CD4-positive, alpha-beta T cell treated with Interleukin-15 for 1 hour (primary cell): ENCODE measurements around the gene PCYT2.
A peak's percentile ranks its signal among the peaks of the same experiment; 100 is the strongest.
"Not testable (repeated sequence)": the region's sequence is repeated elsewhere in the genome, so short reads cannot be mapped to it uniquely, and the experiment has no call there.

Source experiments
- DNase-seq: peaks from one replicate; pipeline ENCODE4 v3.0.0-alpha.2; 2020

Gene PCYT2

GRCh38 chr17:81911277-81911961 lies at the start of gene PCYT2:
Gene PCYT2 (minus strand): TSS chr17:81911399. CDS start chr17:81911355, 44 bp downstream.
- DNase-seq, result peak; percentile 92

GRCh38 chr17:81960130-81960958 lies 49.1 kb upstream of the PCYT2 start:
- DNase-seq, result no peak

GRCh38 chr17:81959362-81960129 lies 48.3 kb upstream of the PCYT2 start:
- peak; percentile 77 for DNase-seq

GRCh38 chr17:81958633-81959342 lies 47.6 kb upstream of the PCYT2 start:
- DNase-seq, result no peak

GRCh38 chr17:81957691-81958432 lies 46.7 kb upstream of the PCYT2 start:
- no peak for DNase-seq

- DNase-seq, result no peak
Measured at GRCh38 chr17:81956607-81957589, 45.7 kb upstream of the PCYT2 start.

GRCh38 chr17:81955756-81956544 lies 44.8 kb upstream of the PCYT2 start:
- no peak for DNase-seq

GRCh38 chr17:81955058-81955681 lies 44.0 kb upstream of the PCYT2 start:
- no peak for DNase-seq

GRCh38 chr17:81954131-81955057 lies 43.2 kb upstream of the PCYT2 start:
- no peak for DNase-seq

- not testable (repeated sequence) for DNase-seq
Measured at GRCh38 chr17:81953443-81953842, 42.2 kb upstream of the PCYT2 start.

- no peak for DNase-seq
Measured at GRCh38 chr17:81952792-81953228, 41.6 kb upstream of the PCYT2 start.

GRCh38 chr17:81951785-81952684 lies 40.8 kb upstream of the PCYT2 start:
- no peak for DNase-seq

- no peak for DNase-seq
Measured at GRCh38 chr17:81950501-81950900, 39.3 kb upstream of the PCYT2 start.

- no peak for DNase-seq
Measured at GRCh38 chr17:81948635-81949378, 37.6 kb upstream of the PCYT2 start.

- no peak for DNase-seq
Measured at GRCh38 chr17:81947189-81947588, 36.0 kb upstream of the PCYT2 start, which contains the start of gene MYADML2. Gene MYADML2 (minus strand): TSS chr17:81947233. CDS start chr17:81941741, 5,492 bp downstream.

- DNase-seq, result no peak
Measured at GRCh38 chr17:81944858-81945257, 33.7 kb upstream of the PCYT2 start.
